Sigmoid colon (tissue), 4 donors: ENCODE results near the gene PTH1R.

ENCODE experiments used
- EP300 ChIP-seq, 4 donors: sonication (generic); formaldehyde crosslinking; IDR thresholded peaks; one replicate each; pipeline ENCODE4 v1.6.1; 2017; ENCODE audit warnings: antibody characterized with exemption in 4 of 4
- POLR2A ChIP-seq, 2 donors: fragments of 450-650 bp; IDR thresholded peaks; one replicate each; pipeline ENCODE4 v1.6.1; 2016; ENCODE audit warnings: antibody characterized with exemption in 2 of 2, mild to moderate bottlenecking in 2 of 2, moderate library complexity in 2 of 2
- POLR2AphosphoS5 ChIP-seq, 4 donors: sonication (generic); formaldehyde crosslinking; IDR thresholded peaks; one replicate each; pipeline ENCODE4 v1.6.1; 2017; ENCODE audit warnings: antibody characterized with exemption in 4 of 4
- TF ChIP-seq, protein P1 (sequence below), 4 experiments: fragments of 450-650 bp in 3 of 4; fragments of 200-600 bp in 1 of 4; IDR thresholded peaks; one replicate each; pipeline ENCODE4 v1.5.1; 2016 to 2019; ENCODE audit warnings: antibody characterized with exemption in 4 of 4, mild to moderate bottlenecking in 3 of 4, moderate library complexity in 2 of 4

DNA sequence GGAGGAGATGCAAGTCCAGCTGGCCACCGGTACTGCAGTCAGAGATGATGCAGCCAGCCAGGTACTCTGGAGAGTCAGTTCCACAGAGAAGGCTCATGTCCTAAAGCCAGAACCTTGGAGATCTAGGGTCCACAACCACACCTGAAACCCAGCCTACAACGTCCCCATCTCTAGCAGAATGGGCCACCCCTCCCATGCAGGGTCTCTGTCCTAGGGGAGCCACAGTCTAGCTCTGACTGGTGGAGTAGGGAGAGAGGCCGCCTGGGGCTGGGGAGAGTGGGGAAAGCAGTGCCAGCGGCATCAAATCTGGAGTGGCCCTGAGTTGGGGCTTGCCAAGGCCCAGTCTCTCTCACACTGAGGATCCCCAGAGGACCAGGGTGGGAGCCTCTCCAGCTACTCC is 43.5 kb downstream of the PTH1R start:
- TF ChIP-seq, protein P1, sequence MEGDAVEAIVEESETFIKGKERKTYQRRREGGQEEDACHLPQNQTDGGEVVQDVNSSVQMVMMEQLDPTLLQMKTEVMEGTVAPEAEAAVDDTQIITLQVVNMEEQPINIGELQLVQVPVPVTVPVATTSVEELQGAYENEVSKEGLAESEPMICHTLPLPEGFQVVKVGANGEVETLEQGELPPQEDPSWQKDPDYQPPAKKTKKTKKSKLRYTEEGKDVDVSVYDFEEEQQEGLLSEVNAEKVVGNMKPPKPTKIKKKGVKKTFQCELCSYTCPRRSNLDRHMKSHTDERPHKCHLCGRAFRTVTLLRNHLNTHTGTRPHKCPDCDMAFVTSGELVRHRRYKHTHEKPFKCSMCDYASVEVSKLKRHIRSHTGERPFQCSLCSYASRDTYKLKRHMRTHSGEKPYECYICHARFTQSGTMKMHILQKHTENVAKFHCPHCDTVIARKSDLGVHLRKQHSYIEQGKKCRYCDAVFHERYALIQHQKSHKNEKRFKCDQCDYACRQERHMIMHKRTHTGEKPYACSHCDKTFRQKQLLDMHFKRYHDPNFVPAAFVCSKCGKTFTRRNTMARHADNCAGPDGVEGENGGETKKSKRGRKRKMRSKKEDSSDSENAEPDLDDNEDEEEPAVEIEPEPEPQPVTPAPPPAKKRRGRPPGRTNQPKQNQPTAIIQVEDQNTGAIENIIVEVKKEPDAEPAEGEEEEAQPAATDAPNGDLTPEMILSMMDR (IDR thresholded peaks at IDR 0.05) = no peak
- no peak for TF ChIP-seq EP300 (IDR thresholded peaks at IDR 0.05)
- TF ChIP-seq POLR2A (IDR thresholded peaks at IDR 0.05) = no peak
- no peak for TF ChIP-seq POLR2AphosphoS5 (IDR thresholded peaks at IDR 0.05)
